ENCODE data around the gene GABRB3. TPM values are rescaled to one million over a fixed set of nuclear protein-coding genes. Genes with fewer than 3 reads are reported as not detected.

GABRB3 gene
- total RNA-seq, 2 donors from 2014 or later: 26.1 to 56.8 TPM

DNA sequence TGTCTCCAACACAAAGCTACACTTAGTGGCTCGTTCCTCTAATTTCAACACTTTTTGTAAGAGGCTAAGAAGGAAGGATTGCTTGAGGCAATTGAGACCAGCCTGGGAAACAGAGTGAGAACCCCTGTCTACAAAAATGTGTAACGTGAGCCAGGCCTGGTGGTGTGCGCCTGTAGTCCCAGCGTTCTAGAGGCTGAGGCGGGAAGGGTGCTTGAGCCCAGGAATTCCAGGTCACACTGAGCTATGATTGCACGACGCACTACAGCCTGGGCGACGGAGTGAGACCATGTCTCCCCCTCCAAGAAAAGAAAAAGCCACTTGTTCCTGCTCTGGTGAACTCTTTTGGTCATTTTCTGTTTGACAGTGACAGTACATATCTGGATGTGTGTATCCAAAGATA, 127.9 kb downstream of the GABRB3 start:
- ATAC-seq (no peak), DNase-seq (no peak)
- intact Hi-C loops (cut with DNase I): no loop called here

- DNase-seq (no peak), ATAC-seq (peak in 1 of 2 donors; percentile 62)
- intact Hi-C loops (cut with DNase I): no loop called here
Observed at GRCh38 chr15:26641144-26641543, 131.7 kb downstream of the GABRB3 start.

- DNase-seq: no peak
- intact Hi-C loops (cut with DNase I): no loop called here
- ATAC-seq: no peak
Observed at GRCh38 chr15:26640601-26641000, 132.3 kb downstream of the GABRB3 start.

DNA sequence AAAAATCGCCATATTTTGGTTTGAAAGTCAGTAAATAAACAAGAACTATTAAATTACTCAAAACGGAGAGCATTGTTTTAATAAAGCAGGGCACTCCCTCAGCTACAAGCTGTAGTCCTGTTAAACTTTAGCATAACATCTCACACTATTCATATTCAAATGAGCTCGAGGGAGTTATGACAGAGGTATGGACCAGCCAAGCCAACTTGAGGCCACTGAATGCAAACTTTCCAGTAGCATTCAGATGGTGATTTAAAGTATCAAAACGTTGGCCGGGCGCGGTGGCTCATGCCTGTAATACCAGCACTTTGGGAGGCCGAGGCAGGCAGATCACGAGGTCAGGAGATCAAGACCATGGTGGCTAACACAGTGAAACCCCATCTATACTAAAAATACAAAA, 132.9 kb downstream of the GABRB3 start:
- no peak for ATAC-seq
- intact Hi-C loops (cut with DNase I): loop anchor here in 1 of 2 donors (10.0 kb wide), 1 partner anchor 125 kb away; no protein-coding TSS in a partner anchor
- no peak for DNase-seq

DNA sequence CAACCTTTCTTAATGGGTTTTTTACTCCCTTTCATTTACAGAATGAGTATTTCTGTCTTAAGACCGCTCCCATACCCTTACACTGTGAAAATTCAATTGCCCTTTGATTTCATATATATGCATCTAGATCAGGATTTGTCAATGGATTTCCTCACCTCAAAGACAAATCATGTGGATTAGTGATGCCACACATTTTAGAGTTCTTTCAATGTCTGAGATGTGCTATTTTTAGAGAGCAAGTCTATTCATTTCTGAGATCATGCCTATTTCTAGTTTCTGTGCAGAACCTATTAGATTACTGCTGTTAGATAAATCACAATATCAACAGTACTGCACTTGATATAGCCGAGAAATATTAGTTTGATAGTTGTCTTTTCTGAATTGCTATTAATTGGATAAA, 137.3 kb downstream of the GABRB3 start:
- intact Hi-C loops (cut with DNase I): loop anchor here in 1 of 2 donors (10.0 kb wide), 1 partner anchor 129 kb away; no protein-coding TSS in a partner anchor
- ATAC-seq (no peak), DNase-seq (no peak)

- DNase-seq (no peak), ATAC-seq (peak in 1 of 2 donors; percentile 56)
- intact Hi-C loops (cut with DNase I): loop anchor here in 1 of 2 donors (10.0 kb wide), 1 partner anchor 130 kb away; no protein-coding TSS in a partner anchor
Observed at GRCh38 chr15:26635105-26635504, 137.8 kb downstream of the GABRB3 start.

GRCh38 chr15:26634319-26634718, 138.5 kb downstream of the GABRB3 start:
- no peak for ATAC-seq

DNA sequence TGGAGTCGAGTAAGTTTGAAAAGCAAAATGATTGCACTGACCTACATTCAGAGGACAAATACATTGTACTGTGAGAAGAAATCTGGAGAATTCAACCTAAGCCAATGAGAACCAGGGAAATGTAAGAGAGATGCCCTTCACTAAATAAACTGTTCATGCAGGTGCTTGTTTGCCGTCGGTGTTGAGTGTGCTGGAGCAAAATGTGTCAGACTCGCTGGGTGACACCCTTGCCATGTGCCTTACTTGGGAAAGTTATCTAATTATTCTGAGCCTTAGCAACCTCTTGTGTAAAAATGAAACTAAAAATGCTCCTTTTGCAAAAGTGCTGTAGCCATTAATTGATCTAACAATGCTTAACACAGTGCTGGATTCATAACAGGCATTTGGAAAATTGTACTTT, 140.4 kb downstream of the GABRB3 start:
- ATAC-seq (no peak), DNase-seq (no peak)
- intact Hi-C loops (cut with DNase I): loop anchor here in 1 of 2 donors (10.0 kb wide), 1 partner anchor 132 kb away; no protein-coding TSS in a partner anchor

More at GRCh38 chr15:26634319-26634718, 138.5 kb downstream of the GABRB3 start:
- no peak for DNase-seq
- intact Hi-C loops (cut with DNase I): loop anchor here in 1 of 2 donors (10.0 kb wide), 1 partner anchor 130 kb away; no protein-coding TSS in a partner anchor

DNA sequence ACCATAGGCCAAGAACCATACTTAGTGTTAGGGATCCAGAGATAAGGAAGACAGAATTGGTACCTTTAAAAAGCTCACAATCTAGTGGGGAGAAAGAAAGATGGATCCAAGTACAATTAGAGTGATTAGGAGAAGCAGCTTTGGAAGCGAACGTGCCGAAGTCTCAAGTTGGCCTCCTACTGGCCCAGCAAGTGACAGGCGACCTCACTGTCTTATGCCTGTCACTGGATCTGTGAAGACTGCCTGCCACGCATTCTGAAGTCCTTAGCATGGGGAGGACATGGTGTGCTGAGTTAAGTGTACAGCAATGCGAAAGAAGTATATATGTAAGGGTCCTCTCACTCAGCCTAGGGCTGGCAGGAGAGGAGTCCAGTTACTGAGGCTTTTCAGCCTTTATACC, 141.0 kb downstream of the GABRB3 start:
- intact Hi-C loops (cut with DNase I): loop anchor here in 1 of 2 donors (10.0 kb wide), 1 partner anchor 133 kb away; no protein-coding TSS in a partner anchor
- no peak for ATAC-seq
- no peak for DNase-seq

GRCh38 chr15:26630857-26631256, 142.0 kb downstream of the GABRB3 start:
- DNase-seq (no peak), ATAC-seq (no peak)
- intact Hi-C loops (cut with DNase I): loop anchor here in 1 of 2 donors (10.0 kb wide), 1 partner anchor 134 kb away; no protein-coding TSS in a partner anchor

DNA sequence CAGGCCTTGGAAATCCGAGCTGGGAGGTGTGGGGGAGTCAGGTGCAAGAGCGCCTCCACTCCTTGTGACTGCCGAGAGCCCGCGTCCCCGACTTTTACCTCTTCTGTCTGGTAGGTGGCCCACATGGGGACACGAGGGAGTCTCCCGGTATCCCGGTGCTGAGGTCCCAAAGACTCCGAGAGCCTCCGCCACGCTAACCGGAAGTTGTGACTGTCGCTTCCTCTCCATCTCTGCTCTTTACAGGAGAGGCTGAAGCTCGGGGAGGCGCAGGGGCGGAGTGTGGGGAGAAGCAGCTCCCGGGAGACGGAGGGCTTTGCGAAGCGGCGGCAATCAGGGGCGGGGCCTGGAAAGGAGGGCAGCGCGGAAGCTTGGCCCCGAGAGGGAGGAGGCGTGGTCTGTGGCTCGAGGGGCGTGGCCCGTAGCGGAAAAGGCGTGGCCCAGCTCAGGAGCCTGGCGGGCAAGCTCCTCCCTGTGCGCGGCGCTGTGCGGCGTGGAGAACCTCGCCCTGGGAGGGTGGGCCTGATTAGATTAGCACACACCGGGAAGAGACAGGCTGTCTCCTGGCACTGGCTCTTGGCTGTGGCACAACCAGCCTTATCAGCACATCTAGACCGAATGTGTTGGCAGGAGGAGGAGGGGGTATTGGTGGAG, 143.9 kb downstream of the GABRB3 start:
- DNase-seq (peak; percentile 73), ATAC-seq (peak; percentile 91 to 93)
- intact Hi-C loops (cut with DNase I): no loop called here

DNA sequence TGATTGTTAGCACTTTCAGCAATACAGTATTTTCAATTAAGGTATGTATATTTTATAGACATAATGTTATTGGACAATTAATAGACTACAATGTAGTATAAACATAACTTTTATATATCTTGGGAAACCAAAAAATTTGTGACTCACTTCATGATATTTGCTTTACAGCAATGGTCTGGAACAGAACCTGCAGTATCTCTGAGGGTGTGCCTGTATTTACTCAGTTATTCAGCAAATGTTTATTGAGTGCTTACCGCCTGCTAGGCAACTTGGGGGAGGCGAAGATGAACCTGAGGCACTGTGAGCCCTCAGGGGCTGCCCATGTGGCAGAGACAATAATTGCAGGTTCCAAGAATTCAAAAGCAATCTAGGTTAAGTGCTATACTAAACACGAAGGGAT, 144.8 kb downstream of the GABRB3 start:
- ATAC-seq (no peak), DNase-seq (no peak)
- intact Hi-C loops (cut with DNase I): no loop called here

- ATAC-seq: no peak
- DNase-seq: no peak
- intact Hi-C loops (cut with DNase I): no loop called here
Observed at GRCh38 chr15:26624128-26624527, 148.7 kb downstream of the GABRB3 start.

- ATAC-seq: no peak
- no peak for DNase-seq
- intact Hi-C loops (cut with DNase I): no loop called here
Observed at GRCh38 chr15:26623071-26623470, 149.8 kb downstream of the GABRB3 start.

DNA sequence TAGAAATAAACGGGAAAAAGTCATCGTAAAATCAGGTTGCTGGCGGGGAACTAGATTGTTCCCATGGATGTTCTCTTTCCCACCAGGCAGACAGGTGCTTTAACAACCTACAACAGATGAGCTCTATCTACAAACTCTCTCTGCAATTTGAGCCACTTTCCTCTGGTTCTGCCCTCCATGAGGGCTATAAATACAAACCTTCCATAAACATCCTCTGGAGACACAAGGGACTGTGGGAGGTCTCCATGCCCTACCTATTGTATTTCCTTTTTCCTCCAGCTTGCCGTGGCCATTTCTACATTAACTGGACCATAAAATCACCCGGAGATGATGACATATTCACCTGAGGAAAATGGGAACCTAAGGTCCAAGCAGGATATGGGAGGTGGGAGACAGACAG, 151.1 kb downstream of the GABRB3 start:
- ATAC-seq: no peak
- DNase-seq: no peak
- intact Hi-C loops (cut with DNase I): no loop called here

DNA sequence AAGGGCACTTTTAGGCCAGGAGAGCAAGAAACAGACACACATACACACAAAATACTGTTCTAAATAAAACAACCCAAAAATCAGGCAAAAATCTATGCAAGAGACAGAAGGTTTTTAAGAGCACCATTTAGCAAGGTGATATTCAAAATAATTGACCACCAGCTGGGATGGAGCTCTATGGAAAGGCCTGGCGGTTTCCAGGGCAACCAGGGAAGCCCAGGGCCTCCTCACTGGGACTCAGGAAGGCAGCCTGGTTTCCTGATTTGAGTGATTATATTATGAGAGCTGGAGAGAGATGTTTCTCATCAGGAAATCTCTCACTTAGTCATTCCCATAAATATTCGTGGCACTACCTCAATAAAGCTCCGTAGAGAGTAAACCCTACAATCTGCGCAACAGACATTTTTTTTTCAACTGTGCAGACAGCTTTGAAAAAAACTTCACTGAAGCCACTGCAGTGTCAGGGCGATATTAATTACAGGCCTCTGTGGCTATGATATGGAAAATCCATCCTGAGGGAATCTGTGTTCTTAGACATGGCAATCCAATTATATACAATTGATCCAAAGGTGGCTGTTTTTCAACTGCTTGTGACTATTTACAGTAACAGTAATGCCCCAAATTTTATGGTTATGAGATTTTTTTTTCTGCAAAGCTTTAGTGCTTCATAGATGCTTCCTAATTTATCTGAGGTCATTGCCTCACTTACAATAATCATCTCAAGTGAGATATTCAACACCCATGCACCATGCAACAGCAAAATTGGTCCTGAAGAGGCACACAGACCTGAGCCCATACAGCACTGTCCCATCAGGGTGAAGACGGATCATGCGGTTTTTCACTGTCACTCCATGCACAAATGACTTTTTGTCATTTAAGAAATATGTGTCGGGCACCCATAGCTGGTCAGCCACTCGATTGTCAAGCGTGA, 152.1 kb downstream of the GABRB3 start:
- DNase-seq (no peak), ATAC-seq (no peak)
- intact Hi-C loops (cut with DNase I): no loop called here

DNA sequence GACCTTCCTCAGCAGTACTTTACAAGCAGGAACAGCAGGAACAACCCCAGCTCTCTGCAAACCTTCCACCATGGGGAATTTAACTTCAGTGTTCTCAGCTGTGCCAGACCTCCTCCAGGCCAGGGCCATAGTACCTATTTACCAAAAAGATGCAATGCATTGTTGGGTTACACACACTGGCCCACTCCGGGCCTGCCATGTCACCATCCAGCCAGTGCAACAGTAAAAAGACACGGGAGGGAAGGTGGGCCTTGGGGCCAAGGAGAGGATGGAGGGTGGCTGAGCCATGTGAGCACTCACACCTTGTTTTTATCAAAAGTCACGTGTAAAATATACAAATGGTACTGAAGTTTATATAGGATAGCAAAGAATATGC, 157.0 kb downstream of the GABRB3 start:
- DNase-seq: no peak
- intact Hi-C loops (cut with DNase I): loop anchor here in 1 of 2 donors (10.0 kb wide), 1 partner anchor 249 kb away; the partner anchor contains the start of gene GABRA5
- ATAC-seq: no peak

- intact Hi-C loops (cut with DNase I): loop anchor here in 1 of 2 donors (10.0 kb wide), 1 partner anchor 249 kb away; the partner anchor contains the start of gene GABRA5
- DNase-seq (no peak), ATAC-seq (peak; percentile 52 to 59)
Observed at GRCh38 chr15:26615188-26615926, 157.5 kb downstream of the GABRB3 start.

DNA sequence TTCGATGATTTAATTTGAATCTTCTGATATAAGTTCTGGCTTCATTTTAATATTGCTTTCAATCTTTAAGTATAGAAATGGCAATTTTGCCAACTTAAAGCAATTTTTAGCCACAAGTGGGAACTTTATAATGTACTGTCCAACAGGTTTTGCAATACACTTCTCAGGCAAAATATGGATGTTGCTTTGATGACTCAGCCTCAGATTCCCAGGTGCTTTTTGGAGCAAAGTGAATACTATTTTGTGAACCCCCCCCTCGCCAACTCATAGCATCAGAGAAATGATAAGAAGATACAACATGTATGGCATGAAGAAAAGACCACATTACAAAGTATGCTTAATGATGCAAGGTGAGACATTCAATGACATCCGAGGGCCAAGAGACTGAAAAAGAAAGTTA, 158.1 kb downstream of the GABRB3 start:
- ATAC-seq: no peak

More for the DNA sequence above, 158.1 kb downstream of the GABRB3 start:
- DNase-seq: no peak
- intact Hi-C loops (cut with DNase I): loop anchor here in 1 of 2 donors (5.0 to 10.0 kb wide), 2 partner anchors 52 to 250 kb away; partner anchors contain the start of gene GABRA5
